HTERT RPE-1 (cell line): ENCODE results near the gene SYPL2.
"Not testable (repeated sequence)": the region's sequence is repeated elsewhere in the genome, so short reads cannot be mapped to it uniquely, and the experiment has no call there.

Experiments used
- in situ Hi-C: fragments of 300-500 bp; cut with MboI; formaldehyde crosslinking; loops from 4 replicates; pipeline ENCODE4 v1.14.3; 2020; ENCODE audit warnings: low sequenced_read_pairs

Gene SYPL2

DNA sequence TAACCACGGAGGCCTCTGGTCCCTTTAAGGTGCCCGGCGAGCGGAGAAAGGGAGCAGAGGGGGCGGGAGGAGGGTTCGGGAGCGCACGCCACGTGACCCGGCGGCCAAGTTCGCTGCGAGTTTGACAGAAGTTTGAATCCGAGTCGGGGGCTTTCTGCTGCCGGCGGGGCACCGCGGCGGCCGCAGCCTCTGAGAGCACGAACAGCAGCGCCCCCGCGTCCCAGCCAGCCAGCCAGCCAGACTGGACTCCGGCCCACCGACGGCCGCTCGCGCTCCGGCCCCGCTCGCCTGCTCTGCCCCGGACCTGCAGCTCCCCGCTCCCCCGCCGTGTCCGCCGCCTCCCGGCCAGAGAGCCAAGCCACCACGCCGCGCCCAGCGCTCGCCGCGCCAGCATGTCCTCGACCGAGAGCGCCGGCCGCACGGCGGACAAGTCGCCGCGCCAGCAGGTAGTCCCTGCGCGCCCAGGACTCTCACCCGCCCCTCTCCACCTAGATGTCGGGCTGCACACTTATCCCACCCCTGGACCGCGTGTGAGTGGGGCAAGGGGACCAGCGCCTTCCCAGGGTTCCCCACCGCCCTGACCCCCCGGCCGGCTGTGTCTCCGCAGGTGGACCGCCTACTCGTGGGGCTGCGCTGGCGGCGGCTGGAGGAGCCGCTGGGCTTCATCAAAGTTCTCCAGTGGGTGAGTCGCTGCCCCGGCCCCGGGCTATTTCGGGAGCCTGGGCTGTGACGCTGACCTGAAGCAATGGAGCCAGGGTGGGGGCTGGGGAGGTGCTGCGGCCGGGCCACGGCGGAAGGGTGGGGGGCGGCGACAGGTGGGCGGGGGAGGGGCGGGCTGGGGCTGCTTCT is at the start of gene SYPL2:
TSS of gene SYPL2 (plus strand) at position 95 of the 849 bp plus-strand sequence. CDS start at position 393, 298 bp downstream.
- in situ Hi-C loops: no loop called here

DNA sequence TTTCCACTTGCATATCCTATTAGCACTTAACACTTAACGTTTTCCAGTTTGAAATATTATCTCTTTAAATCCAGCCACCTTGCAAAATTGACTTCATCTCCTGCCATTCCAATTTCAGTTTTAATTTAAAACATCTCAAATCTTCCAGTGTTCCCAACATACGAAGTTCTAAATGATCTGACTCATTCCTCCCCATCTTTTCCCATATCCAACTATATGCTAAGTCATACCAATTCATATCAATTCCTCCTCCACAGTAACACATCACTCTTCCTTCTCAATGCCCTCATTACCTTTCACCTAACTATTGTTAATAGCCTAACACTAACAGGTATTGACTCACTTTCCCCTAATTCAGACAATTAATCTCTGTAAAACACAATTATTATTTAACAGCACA is 42.8 kb upstream of the SYPL2 start:
- in situ Hi-C loops: no loop called here

DNA sequence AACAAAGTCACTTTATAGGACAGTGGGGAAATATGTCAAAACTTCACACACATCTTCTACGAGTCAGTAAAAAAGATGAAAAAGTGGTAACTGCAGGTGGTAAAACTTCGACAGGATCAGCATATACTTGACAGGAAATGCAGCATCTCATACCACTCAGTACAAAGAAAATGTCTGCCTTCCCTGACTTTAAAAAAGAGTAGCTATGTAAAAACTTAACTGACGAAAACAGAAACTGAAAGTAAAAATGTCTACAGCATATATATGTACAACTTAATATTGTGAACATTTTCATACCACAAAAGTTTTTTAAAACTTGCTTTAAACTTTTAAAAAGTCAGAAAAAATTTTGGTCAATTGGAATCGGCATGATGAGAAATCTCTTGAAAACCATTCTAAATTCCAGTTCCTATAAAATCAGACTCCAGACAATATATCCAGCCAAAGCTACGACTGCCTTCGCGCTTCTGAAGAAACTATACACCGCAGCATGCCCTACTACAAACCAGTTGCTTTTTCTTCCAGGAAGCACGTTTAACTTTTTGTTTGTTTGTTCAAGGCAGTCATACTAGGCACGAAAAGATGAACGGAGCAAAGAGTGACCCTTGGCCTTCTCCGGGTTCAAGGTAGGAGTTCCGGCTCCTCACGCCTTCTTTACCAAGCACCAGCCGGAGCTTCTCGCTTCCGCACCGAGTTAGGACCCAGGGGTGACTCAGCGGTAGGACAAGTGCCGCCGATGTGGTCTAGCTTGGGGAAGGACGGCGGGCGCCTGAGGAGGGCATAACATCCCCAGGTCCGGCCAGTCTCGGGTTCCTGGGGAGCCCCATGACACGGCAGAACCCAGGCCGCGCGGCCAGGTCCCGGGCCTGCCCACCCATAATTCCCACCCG is 40.7 kb upstream of the SYPL2 start:
- in situ Hi-C loops: no loop called here

DNA sequence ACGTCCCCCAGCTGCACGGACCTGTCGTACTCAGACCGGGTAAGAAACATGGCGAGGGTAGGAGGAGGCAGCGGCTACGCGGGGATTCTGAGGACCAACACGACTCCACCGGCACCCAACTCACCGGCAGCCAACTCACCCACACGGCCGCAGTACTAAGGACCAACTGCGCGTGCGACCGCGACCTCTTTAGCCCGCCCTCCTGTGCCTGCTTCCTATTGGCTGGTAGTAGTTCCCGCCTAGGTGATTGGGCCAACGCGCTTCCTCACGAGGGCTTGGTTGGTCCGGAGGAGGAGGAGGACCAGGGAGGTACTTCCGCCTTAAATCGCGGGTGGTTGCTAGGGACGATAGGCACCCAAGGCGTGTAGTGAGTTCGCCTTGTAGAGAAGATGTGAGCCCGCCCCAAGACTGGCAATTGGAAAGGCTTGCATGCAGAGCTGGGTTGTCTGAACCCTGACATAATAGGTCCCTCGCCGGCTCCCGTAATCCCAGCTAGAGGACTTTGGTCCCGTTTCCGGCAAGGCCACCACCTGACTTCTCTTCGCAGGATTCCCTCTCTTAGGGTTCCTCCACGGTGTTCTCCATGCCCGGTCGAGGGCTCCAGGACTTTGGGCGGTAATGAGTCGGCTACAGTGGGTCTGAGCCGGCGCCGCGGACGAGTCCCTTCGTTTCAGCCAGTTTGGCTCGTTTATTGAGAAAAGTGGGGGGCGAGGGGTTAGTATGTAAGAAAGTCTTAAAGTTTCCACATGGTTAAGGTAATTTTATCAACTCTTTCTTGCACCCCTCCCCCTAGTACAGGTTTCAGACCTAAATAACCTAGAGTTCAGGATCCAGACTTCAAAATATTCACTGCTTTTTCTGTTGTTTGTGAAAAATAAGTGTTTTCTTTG is 39.8 kb upstream of the SYPL2 start, which contains the start of gene PSMA5:
TSS of gene PSMA5 (minus strand) at position 168 of the 890 bp plus-strand sequence. CDS start at position 50, 118 bp downstream.
- in situ Hi-C loops: no loop called here

DNA sequence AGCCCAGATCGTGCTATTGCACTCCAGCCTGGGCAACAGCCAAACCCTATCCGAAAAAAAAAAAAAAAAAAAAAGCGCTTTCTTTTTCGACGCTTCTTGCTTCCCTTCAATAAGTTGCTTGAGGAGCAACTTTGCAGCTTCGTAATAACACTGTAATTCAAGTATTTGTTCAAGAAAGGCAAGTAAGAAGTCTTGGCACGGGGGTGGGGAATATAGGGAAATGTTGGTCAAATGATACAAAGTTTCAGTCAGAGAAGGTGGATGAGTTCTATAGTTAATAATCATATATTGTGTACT is 39.2 kb upstream of the SYPL2 start:
- in situ Hi-C loops: no loop called here

DNA sequence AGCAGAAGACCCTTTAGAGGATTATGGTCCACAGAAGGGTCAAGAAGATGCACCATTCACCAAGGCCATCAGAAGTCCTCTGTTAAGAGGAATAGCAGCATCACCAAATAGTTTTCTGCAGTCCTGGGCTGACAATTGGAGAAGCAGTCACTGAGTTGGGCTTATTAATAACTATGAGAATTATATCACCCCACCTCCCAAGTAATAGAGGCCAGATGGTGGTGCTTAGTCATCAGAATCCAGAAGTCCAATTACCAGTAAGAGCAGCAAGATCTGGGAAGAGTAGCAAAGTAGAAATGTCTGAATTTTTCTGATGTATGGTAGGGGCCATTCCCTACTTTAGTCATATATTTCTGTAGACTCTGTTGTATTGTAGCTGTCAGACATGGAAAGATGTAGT is 34.0 kb upstream of the SYPL2 start:
- in situ Hi-C loops: no loop called here

DNA sequence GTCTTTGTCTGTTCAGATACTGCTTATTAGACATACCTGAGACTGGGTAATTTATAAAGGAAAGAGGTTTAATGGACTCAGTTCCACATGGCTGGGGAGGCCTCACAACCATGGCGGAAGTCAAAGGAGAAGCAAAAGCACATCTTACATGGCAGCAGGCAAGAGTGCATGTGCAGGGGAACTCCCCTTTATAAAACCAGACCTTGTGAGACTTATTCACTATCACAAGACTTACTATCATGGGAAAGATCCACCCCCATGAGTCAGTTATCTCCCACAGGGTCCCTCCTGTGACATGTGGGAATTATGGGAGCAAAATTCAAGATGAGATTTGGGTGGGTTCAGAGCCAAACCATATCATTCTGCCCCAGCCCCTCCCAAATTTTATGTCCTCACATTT is 33.0 kb upstream of the SYPL2 start:
- in situ Hi-C loops: no loop called here

DNA sequence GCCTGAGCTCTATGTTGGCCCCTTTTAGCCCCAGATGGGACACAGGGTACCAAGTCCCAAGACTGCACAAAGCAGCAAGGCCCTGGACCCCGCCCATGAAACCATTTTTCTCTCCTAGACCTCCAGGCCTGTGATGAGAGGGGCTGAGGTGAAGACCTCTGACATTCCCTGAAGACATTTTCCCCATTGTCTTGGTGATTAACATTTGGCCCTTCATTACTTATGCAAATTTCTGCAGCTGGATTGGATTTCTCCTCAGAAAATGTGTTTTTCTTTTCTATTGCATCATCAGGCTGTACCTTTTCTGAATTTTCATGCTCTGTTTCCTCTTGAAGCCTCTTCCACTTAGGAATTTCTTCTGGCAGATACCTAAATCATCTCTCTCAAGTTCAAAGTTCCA is 31.9 kb upstream of the SYPL2 start:
- in situ Hi-C loops: no loop called here

DNA sequence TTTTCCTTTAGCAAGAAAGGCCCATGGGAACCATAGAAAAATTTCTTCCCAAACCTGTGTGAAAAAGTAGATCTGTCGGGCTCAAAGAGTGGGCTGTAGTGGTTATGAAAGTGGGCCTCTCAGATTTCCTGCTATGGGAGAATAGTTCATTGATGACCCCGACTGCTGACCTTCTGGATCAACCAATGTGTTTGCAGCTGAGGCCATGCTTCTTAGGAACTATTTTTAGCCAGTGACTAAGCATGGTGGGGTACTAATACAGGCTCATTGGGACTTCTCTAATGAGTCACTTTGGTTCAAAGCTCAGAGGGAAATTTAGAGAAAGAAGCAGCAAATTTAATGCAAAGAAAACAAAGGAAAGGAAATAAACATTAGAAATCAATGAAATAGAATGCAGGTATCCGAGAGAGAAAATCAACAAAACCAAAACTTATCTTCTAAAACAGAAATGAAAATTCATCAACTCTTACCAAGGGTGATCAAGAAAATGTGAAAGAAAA is 27.5 kb upstream of the SYPL2 start:
- in situ Hi-C loops: no loop called here

DNA sequence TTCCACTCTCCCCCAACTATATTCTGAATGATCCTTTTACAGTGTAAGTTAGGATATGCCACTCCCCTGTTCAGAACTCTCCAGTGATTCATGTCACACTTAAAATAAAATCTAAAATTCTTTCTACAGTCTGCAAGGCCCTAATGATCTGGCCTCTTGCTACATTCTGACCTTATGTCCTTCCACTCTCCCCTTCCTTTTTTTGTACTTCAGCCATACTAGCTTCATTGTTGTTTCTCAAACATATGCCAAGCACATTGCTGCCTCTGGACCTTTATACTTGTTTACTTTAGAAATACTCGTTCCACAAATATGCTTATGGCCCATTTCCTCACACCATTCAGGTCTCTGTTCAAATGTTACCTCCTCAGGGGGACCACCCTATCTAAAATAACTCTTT is 25.3 kb upstream of the SYPL2 start:
- in situ Hi-C loops: no loop called here

DNA sequence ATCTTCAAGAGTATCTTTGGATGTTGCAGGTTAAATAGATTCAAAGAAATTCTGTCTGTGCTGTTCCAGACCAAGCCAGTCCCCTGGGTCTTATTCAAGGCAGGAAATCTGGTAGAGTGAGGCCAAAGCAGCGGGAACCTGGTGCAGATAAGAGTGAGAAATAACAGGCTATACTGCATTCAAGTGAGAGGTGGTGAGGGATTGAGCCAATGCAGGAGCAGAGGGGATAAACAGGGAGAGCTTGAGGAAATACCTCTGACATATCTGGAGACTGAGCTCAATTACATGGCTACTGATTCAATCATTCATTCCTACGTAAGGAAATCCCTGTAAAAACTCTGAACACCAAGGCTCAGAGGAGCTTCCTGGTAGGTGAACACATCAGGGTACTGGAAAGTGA is 22.9 kb upstream of the SYPL2 start:
- in situ Hi-C loops: no loop called here

DNA sequence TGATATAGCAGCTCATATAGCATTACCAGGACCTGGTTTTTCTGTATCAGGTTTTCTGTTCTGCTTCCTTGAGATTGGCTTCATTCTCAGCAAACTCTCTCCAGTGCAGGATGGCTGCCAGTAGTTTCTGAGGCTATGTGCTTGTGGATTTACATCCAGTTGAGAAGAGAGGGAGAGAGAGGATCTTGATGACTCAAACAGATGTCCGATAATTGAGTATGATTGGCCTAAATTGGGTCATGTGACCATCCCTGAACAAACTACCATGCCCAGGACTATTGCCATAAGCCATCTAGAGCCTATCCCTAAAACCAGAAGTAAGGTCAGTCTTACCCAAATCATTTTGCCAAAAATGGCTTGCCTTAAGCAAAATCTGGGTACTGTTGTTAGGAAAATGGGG is 22.0 kb upstream of the SYPL2 start:
- in situ Hi-C loops: no loop called here

DNA sequence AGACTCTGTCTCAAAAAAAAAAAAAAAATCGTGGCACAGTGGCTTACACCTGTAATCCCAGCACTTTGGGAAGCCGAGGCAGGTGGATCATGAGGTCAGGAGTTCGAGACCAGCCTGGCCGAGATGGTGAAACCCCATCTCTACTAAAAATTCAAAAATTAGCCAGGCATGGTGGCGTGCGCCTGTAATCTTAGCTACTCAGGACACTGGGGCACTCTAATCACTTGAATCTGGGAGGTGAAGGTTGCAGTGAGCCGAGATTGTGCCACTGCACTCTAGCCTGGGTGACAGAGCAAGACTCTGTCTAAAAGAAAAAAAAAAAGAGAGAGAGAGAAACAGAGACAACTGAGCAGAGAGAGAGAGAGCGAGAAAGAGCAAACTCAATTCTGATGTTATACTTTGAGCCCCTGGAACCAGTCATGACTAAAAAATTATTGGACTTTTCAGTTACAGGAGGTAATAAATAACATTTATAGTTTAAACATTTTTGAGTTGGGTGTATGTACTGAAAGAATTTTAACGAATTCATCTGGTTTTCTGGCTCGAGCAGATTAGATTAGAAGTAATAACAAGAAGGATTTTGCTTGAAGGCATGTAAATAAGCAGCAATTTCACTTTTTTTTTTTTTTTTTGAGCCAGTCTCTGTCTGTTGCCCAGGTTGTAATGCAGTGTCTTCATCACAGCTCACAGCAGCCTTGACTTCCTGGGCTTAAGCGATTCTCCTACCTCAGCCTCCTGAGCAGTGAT is 20.2 kb upstream of the SYPL2 start:
- in situ Hi-C loops: not testable (repeated sequence)

DNA sequence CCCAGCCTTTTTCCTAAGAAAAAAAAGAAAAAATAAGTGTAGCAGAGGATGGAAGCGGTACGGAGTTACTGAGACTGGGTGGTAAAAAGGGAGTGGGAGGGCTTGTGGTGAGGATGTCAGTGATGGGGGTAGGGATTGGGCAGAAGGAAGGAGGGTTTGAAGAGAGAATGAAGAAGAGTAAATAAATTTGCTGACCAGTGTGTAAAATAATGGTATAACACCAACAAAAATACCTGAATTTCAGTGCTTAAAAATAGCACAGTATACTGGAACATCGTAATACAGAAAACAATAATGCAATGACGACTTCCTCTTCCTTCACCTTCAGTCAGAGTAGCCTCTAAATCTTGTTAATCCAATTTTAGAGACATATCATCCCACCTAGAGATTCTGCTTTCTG is 18.8 kb upstream of the SYPL2 start:
- in situ Hi-C loops: no loop called here

DNA sequence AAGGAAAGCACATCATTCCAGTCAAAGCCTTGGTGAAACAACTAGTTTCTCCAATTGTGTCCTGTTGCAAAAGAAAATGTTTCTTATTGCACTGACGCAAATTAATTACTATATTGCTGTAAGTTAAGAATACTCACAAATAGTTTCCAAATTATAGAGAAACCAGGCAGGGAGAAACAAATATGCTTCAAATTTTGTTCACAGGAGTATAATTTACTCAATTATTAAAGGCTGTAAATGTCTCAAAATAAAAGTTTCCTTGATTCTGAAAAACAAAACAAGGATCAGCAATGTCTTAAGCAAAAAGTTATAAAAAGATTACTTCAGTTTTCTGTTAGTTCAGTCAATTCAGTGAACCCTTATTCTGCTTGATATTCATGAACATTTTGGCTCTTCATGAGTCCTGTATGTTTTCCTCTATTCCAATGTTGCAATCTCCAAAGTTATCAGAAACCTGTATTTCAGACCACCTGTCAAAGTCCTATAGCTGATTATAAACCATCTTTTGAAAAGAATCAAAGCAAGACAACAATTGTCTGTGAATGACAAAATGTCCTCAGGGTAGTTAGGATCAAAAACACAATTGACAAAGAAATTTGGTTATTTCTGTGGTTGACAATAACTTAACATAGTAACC is 11.7 kb upstream of the SYPL2 start:
- in situ Hi-C loops: no loop called here

DNA sequence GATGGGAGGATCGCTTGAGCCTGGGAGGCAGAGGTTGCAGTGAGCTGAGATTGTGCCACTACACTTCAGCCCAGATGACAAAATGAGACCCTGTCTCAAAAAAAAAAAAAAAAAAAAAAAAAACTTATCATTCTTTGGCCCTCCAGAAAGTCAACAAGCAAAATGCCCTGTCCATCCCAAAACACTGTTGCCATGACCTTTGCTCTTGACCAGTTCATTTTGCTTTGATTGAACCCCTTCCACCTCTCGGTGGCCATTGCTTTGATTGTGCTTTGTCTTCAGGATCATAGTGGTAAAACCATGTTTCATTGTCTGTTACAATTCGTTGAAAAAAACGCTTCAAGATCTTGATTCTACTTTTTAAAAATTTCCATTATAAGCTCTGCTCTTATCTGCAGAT is 8.5 kb upstream of the SYPL2 start:
- in situ Hi-C loops: no loop called here

DNA sequence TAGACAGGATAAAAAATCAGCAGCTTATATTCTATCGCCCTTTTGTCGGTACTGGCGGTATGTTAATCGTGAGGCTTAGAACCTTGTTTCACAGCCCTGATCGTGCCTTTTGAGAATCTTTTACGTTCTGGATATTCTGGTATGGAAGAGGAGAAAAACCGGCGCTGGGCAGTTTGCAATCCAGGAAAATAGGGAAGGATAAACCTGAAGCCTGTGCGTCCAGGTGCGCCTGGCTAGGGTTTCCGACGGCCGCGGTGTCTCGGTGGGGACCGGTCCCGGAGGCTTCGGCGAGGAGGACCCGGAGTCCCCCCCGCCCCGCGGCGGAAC is 258 bp upstream of the SYPL2 start:
- in situ Hi-C loops: no loop called here

DNA sequence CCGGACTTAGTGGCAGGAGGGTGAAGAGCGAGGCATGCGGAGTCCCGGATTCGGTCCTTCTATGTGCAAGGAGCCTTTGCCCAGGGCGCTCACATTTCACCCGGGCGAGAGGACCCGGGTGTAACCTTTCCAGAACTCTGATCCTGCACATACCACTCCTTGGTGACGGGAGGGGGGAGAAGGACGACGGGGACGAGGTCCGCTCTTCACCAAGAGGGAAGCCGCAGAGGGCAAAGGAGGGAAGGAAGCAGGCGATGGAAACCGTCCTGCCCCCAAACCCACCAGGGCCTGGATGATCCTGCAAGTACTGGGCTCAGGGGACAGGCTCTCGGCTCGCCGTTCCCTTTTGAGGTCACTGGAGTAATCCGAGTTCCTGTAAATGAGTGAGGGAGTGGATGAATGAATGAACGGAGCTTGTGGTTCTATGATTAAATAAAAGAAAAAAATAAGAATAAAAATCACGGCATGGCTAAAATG is 993 bp downstream of the SYPL2 start:
- in situ Hi-C loops: no loop called here

DNA sequence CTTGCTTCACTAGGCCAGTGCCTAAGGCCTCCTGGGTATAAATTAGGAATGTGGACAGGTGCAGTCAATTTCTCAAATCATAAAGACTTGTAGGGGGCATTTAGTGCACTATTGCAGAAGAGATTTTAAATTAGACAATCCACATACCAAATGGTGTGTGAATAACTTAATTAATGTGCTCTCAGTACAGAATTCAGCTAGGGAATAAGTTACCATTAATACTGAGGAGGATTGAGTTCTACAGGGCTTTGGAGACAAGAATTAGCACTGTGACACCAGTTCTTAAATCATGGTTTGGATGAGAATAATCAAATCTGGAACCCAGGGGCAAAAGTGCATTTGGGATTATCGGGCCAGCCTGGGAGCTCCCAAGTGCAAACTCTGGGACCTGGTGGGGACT is 1.7 kb downstream of the SYPL2 start:
- in situ Hi-C loops: no loop called here

DNA sequence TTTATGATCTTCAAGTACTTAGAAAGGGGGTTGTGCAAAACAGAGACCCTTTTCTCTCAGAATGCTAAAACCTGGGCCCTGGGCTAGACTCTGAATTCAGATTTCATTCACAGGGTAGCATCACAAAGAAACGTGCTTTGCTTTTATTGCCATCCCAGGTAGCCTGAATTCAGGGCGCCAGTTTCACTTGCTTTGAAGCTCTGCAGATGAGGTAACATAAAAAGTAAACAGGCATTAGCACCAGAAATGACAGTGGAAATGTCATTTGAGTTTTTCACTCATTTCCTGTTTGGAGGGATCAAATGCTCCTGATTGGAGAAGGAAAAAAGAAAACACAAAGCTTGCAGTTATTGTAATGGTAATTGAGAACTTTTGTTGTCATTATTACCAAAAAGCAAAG is 2.6 kb downstream of the SYPL2 start:
- in situ Hi-C loops: no loop called here
